GM18517 (cell line): ENCODE data around the gene GRIK2.

ENCODE experiments used
- ATAC-seq: cut with Tn5 transposase; IDR thresholded peaks from one replicate; pipeline ENCODE4 v1.9.1; 2021; ENCODE audit warnings: mild to moderate bottlenecking, moderate library complexity; ENCODE audit not compliant: unreplicated experiment

GRIK2 gene

GRCh38 chr6:101451981-101452380 is 58.5 kb downstream of the GRIK2 start:
- no peak for ATAC-seq

GRCh38 chr6:101453221-101453620 is 59.7 kb downstream of the GRIK2 start:
- ATAC-seq, result no peak

GRCh38 chr6:101454106-101454676 is 60.7 kb downstream of the GRIK2 start:
- no peak for ATAC-seq

- no peak for ATAC-seq
Observed at GRCh38 chr6:101458336-101458735, 64.8 kb downstream of the GRIK2 start.

- no peak for ATAC-seq
Observed at GRCh38 chr6:101458826-101459225, 65.3 kb downstream of the GRIK2 start.

- no peak for ATAC-seq
Observed at GRCh38 chr6:101462576-101462975, 69.1 kb downstream of the GRIK2 start.

- ATAC-seq, result no peak
Observed at GRCh38 chr6:101465863-101466262, 72.4 kb downstream of the GRIK2 start.

- no peak for ATAC-seq
Observed at GRCh38 chr6:101477436-101477835, 83.9 kb downstream of the GRIK2 start.

- ATAC-seq, result no peak
Observed at GRCh38 chr6:101478891-101479290, 85.4 kb downstream of the GRIK2 start.

GRCh38 chr6:101482606-101483005 is 89.1 kb downstream of the GRIK2 start:
- ATAC-seq, result no peak

- no peak for ATAC-seq
Observed at GRCh38 chr6:101484781-101485180, 91.3 kb downstream of the GRIK2 start.

- ATAC-seq, result no peak
Observed at GRCh38 chr6:101486124-101486523, 92.6 kb downstream of the GRIK2 start.

GRCh38 chr6:101486726-101487125 is 93.2 kb downstream of the GRIK2 start:
- no peak for ATAC-seq

- no peak for ATAC-seq
Observed at GRCh38 chr6:101489456-101489855, 95.9 kb downstream of the GRIK2 start.

- no peak for ATAC-seq
Observed at GRCh38 chr6:101490857-101491256, 97.3 kb downstream of the GRIK2 start.

- ATAC-seq, result no peak
Observed at GRCh38 chr6:101502818-101503217, 109.3 kb downstream of the GRIK2 start.

- no peak for ATAC-seq
Observed at GRCh38 chr6:101509536-101509935, 116.0 kb downstream of the GRIK2 start.

GRCh38 chr6:101513181-101513580 is 119.7 kb downstream of the GRIK2 start:
- ATAC-seq, result no peak

GRCh38 chr6:101516578-101516977 is 123.1 kb downstream of the GRIK2 start:
- no peak for ATAC-seq

- ATAC-seq, result no peak
Observed at GRCh38 chr6:101517632-101518031, 124.1 kb downstream of the GRIK2 start.

GRCh38 chr6:101522254-101522653 is 128.7 kb downstream of the GRIK2 start:
- no peak for ATAC-seq

- ATAC-seq, result no peak
Observed at GRCh38 chr6:101527467-101527866, 134.0 kb downstream of the GRIK2 start.

GRCh38 chr6:101528801-101529200 is 135.3 kb downstream of the GRIK2 start:
- ATAC-seq, result no peak
